Gastroesophageal sphincter (tissue), 4 donors: ENCODE results near the gene FTCD. TPM values are rescaled to one million over a fixed set of nuclear protein-coding genes. Genes with fewer than 3 reads are reported as not detected.
"Not testable (repeated sequence)": the region's sequence is repeated elsewhere in the genome, so short reads cannot be mapped to it uniquely, and the experiment has no call there.

Experiments used
- ATAC-seq: fragments of 150-250 bp; one replicate; pipeline ENCODE4 v1.9.1; 2016; ENCODE audit warnings: mild to moderate bottlenecking, moderate library complexity
- H3K27ac ChIP-seq, 4 donors: fragments of 200-600 bp; sonication (generic) in 3 of 4; 1 replicate in 3 of 4; 2 replicates in 1 of 4; pipeline ENCODE4 v1.5.1; 2016 to 2019
- H3K27me3 ChIP-seq: fragments of 200-600 bp; sonication (generic); one replicate; pipeline ENCODE4 v1.5.1; 2019
- H3K36me3 ChIP-seq, 2 donors: fragments of 200-600 bp; sonication (generic); one replicate each; pipeline ENCODE4 v1.5.1; 2019; ENCODE audit warnings: control low read depth in 1 of 2
- H3K4me1 ChIP-seq, 3 donors: fragments of 200-600 bp; sonication (generic); 1 replicate in 2 of 3; 2 replicates in 1 of 3; pipeline ENCODE4 v1.5.1; 2016 to 2019; ENCODE audit warnings: control low read depth in 2 of 3
- H3K4me3 ChIP-seq, 2 donors: fragments of 200-600 bp; sonication (generic); one replicate each; pipeline ENCODE4 v1.5.1; 2019; ENCODE audit warnings: mild to moderate bottlenecking in 1 of 2, moderate library complexity in 1 of 2
- H3K9me3 ChIP-seq, 3 donors: fragments of 200-600 bp; sonication (generic); one replicate each; pipeline ENCODE4 v1.5.1; 2017 to 2019; ENCODE audit warnings: control low read depth in 2 of 3
- CTCF ChIP-seq, 4 experiments: fragments of 200-600 bp in 2 of 4; fragments of 450-650 bp in 2 of 4; sonication (generic) in 1 of 4; IDR thresholded peaks; one replicate each; pipeline ENCODE4 v1.5.1; 2017 to 2019; ENCODE audit warnings: antibody characterized with exemption in 4 of 4, mild to moderate bottlenecking in 2 of 4, moderate library complexity in 2 of 4
- EP300 ChIP-seq: sonication (generic); formaldehyde crosslinking; IDR thresholded peaks from one replicate; pipeline ENCODE4 v1.6.1; 2017; ENCODE audit warnings: antibody characterized with exemption, mild to moderate bottlenecking
- POLR2A ChIP-seq, 2 donors: fragments of 450-650 bp; IDR thresholded peaks; one replicate each; pipeline ENCODE4 v1.6.1; 2017; ENCODE audit warnings: antibody characterized with exemption in 2 of 2, mild to moderate bottlenecking in 2 of 2, moderate library complexity in 1 of 2
- POLR2AphosphoS5 ChIP-seq: sonication (generic); formaldehyde crosslinking; IDR thresholded peaks from one replicate; pipeline ENCODE4 v1.6.1; 2017; ENCODE audit warnings: antibody characterized with exemption
- WGBS, 2 donors: methylation state at CpG; one replicate each; pipeline ENCODE4 v1.1.5; 2018; ENCODE audit warnings: low coverage in 1 of 2; 5-methylcytosine and 5-hydroxymethylcytosine counted together
- total RNA-seq, 4 donors: library from RNA; depleted of rRNA; stranded (reverse); fragments of >200 nt; gene quantifications; one replicate each; pipeline ENCODE4 v1.1.0, GENCODE V29; 2016

Gene FTCD
- total RNA-seq: 1 to 10 TPM in 1 of 4 donors, under 1 TPM in 1, not detected in 2; 0.31 to 1.5 TPM

GRCh38 chr21:46155514-46156377 is at the start of gene FTCD:
TSS of gene FTCD (minus strand) at chr21:46155579. CDS start at chr21:46155523, 56 bp downstream.
- Histone ChIP-seq H3K27me3 (peaks cover 7% of the 10 kb centered on the region), H3K36me3 (no peaks in the 10 kb centered on the region), H3K27ac (no peak within 1 kb of the TSS), H3K9me3 (no peaks in the 10 kb centered on the region), H3K4me3 (no peak within 1 kb of the TSS), H3K4me1 (peaks cover 0 to 13% (median 8%) of the 10 kb centered on the region in 3 donors)
- TF ChIP-seq POLR2A (IDR thresholded peaks at IDR 0.05): no peak
- TF ChIP-seq POLR2AphosphoS5: no peak
- TF ChIP-seq EP300: no peak
- TF ChIP-seq CTCF (IDR thresholded peaks at IDR 0.05): no peak
- 78 to 82% methylated on average over 12 to 18 of the region's 34 CpGs for WGBS, 2 donors
- ATAC-seq: no peak

GRCh38 chr21:46205166-46205565 is 49.8 kb upstream of the FTCD start:
- H3K4me1 ChIP-seq: no peaks in the 10 kb centered on the region
- WGBS, 2 donors: 88 to 100% methylated on average over 2 to 18 of the region's 18 CpGs
- peaks cover 0 to 88% of the 10 kb centered on the region in 2 donors for H3K36me3 ChIP-seq
- H3K9me3 ChIP-seq: no peaks in the 10 kb centered on the region
- no peak for ATAC-seq
- no peak overlapping the region for H3K27ac ChIP-seq
- H3K27me3 ChIP-seq: no peaks in the 10 kb centered on the region
- TF ChIP-seq POLR2A (IDR thresholded peaks at IDR 0.05) (no peak), CTCF (IDR thresholded peaks at IDR 0.05) (no peak), POLR2AphosphoS5 (no peak), EP300 (no peak)
- H3K4me3 ChIP-seq: no peak overlapping the region

- Histone ChIP-seq H3K4me1 (no peaks in the 10 kb centered on the region), H3K27ac (no peak overlapping the region), H3K9me3 (no peaks in the 10 kb centered on the region), H3K36me3 (peaks cover 0 to 88% of the 10 kb centered on the region in 2 donors), H3K27me3 (no peaks in the 10 kb centered on the region), H3K4me3 (no peak overlapping the region)
- ATAC-seq: no peak
- TF ChIP-seq POLR2A (IDR thresholded peaks at IDR 0.05): no peak
- 92 to 93% methylated on average over 8 of the region's 8 CpGs for WGBS, 2 donors
Measured at GRCh38 chr21:46203203-46203600, 47.8 kb upstream of the FTCD start.

- no peak for TF ChIP-seq POLR2AphosphoS5
- TF ChIP-seq EP300: no peak
- TF ChIP-seq CTCF (IDR thresholded peaks at IDR 0.05): no peak
- TF ChIP-seq POLR2A (IDR thresholded peaks at IDR 0.05): no peak
Measured at GRCh38 chr21:46202592-46203202, 47.3 kb upstream of the FTCD start.

GRCh38 chr21:46200877-46201803 is 45.8 kb upstream of the FTCD start:
- not testable (repeated sequence) for H3K4me1 ChIP-seq, H3K27ac ChIP-seq, H3K9me3 ChIP-seq, H3K27me3 ChIP-seq, H3K4me3 ChIP-seq, ATAC-seq
- 67 to 73% methylated on average over 1 of the region's 8 CpGs for WGBS, 2 donors
- H3K36me3 ChIP-seq: peaks cover 0 to 88% of the 10 kb centered on the region in 2 donors

More at GRCh38 chr21:46202592-46203202, 47.3 kb upstream of the FTCD start:
- WGBS, 2 donors: 79 to 81% methylated on average over 6 of the region's 6 CpGs
- H3K27me3 ChIP-seq: no peaks in the 10 kb centered on the region
- ATAC-seq: no peak
- no peaks in the 10 kb centered on the region for H3K9me3 ChIP-seq
- H3K36me3 ChIP-seq: peaks cover 0 to 88% of the 10 kb centered on the region in 2 donors
- H3K4me1 ChIP-seq: no peaks in the 10 kb centered on the region
- no peak overlapping the region for H3K4me3 ChIP-seq
- H3K27ac ChIP-seq: no peak overlapping the region
